HG03354 (cell line): ENCODE measurements around the gene AFF1.

ENCODE experiments used
- ATAC-seq: cut with Tn5 transposase; IDR thresholded peaks from one replicate; pipeline ENCODE4 v1.9.1; 2021; ENCODE audit warnings: mild to moderate bottlenecking; ENCODE audit not compliant: unreplicated experiment, poor library complexity, severe bottlenecking

AFF1 gene

DNA sequence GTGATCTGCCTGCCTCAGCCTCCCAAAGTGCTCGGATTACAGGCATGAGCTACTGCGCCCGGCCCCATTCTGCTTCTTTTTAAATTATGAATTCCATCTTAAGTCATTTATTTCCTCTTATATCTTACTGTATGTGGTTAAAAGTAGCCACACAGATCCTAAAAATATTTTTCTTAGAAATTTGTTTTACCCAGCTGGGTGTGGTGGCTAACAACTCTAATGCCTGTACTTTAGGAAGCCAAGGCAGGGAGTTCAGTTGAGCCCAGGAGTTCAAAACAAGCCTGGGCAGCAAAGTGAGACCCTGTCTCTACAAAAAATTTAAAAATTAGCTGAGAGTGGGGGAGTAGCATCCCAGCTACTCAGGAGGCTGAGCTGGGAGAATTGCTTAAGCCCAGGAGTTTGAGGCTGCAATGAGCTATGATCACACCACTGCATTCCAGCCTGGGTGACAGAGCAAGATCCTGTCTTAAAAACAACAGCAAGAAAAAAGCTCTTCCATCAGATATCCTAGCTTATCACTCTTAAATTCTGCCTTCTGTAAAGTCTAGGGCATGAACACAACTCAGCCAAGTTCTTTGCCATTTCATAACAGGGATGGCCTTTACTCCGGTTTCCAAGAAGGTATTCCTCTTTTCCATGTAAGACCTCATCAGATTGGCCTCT is 15.1 kb upstream of the AFF1 start:
- ATAC-seq = no peak

DNA sequence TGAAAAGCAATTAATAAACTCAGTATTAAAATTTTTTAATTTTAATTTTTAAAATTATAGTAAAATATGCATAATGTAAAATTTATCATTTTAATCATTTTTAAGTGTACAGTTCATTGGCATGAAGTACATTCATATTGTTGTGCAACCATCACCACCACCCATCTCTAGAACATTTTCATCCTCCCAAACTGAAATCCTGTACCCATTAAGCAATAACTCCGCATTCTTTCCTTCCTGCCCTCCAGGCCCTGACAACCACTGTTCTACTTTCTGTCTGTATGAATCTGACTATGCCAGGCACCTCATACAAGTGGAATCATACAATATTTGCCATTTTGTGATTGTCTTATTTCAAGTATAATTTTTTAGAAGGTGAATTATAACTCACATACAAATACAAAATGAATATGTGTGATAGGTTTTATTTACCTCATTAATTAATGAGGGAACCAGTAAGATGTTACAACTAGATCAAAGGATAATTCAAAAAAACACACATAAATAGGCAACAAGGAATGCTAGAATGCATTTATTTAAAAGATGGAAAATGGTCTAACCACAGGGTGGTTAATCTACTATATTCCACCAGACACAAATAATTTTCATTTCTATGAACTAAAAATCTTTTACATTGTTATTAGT is 13.1 kb upstream of the AFF1 start:
- ATAC-seq = no peak

DNA sequence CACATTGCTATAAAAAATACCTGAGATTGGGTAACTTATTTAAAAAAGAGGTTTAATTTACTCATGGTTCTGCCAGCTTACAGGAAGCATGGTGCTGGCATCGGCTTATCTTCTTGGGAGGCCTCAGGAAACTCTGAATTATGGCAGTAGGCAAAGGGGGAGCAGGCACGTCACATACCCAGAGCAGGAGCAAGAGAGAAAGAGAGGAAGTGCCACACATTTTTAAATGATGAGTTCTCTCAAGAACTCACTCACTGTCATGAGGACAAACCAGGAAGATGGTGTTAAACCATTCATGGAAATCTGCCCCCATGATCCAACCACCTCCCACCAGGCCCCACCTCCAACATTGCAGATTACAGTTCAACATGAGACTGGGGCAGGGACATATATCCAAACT is 10.0 kb upstream of the AFF1 start:
- ATAC-seq = no peak

GRCh38 chr4:86926435-86927086 is 8.2 kb upstream of the AFF1 start:
- ATAC-seq = no peak

DNA sequence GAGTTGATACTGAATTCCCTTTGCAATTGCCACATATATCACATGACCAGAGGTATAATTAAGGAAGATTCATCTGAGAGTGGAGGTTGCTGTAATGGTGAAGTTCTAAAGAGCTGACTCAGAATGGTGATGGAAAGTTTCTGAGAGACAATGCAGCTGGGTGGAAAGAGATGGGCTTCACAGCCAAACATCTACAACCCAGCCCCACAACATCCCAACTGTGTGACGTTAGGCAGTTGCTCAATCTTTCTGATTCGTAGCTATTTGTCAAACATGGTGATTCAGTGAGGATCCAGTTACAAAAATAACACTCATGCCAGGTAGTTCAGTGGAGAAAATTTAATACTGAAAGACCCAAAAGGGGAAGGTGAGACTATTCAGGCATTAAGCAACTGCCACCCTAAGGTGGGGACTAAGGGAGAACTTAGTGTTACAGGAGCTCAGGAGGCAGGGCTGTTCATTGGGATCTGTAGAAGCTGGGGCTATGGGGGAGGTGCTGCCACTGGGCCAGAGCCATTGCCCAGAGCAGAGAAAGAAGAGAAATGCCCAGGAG is 6.9 kb upstream of the AFF1 start:
- peak; percentile 41 for ATAC-seq

- peak; percentile 43 for ATAC-seq
Observed at GRCh38 chr4:86928400-86929255, 6.2 kb upstream of the AFF1 start.

DNA sequence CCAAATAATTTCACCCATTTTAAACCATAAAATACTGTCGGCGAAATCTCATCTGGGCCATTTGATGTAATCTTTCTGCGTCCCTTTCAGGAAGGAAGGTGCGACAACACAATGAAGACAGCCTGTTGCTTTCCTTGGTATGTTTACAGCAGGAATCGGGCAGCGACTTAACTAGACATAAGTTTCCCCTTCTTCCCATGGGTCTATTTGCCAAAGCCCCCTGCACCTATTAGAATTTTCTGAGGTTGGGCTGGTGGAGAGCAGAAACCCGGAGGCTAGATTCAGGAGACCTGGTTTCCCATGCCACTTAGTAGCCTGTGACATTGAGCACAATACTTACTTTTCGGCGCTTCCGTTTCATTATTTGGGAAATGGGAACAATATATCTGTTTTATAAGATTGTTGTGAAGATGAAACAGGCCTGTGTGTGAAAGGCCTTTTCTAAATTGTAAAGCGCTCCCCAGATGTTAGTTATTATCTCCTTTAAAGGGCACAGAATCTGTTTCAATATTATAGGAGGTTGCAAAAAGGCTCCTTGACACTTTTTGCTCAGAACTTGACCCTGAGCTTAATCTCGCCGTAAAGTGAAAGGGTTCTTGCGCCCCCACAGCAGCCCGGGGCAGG is 552 bp upstream of the AFF1 start:
- ATAC-seq = no peak

GRCh38 chr4:86935566-86935852 is 698 bp downstream of the AFF1 start:
- ATAC-seq = no peak

DNA sequence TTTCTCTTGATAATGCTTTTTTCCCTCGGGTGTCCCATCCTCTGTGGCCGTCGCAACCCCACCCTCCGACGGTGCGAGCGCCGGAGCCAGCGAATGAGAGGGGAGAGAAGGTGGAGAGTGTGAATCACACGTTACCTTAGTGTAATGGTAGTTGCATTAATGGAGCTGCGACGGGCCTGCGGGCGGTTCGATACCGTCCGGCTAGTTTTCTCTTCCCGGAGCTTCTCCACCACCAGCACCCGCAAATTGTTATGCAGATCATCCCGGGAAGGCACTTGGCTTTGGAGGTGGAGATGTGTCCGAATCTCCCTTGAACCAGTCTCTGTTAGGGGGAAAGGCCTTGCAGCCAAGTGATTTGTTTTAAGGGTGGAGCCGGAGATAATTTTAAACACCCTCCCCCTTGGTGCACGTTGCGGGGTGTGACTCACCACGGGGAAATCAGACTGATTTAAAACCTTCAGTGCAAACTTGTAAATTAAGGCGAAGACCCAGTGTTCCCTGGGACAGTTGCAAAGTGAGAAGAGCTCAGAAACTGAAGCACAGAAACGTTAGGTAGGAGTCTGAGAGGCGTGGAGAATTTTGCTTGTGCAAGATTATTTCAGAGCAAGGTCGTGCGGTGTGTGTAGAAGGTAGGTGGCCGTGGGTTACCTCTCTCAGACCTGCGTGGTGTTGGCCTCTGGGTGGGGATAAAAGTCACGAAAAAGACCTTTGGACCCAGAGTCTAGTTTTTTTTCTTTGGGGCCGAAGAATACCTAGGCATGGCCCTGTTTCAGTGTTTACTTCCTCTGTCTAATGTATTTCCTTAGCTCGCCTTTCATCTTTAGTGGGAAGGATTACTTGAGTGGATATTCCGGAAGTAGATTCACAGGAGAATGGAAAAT is 1.3 kb downstream of the AFF1 start:
- peak; percentile 41 for ATAC-seq

DNA sequence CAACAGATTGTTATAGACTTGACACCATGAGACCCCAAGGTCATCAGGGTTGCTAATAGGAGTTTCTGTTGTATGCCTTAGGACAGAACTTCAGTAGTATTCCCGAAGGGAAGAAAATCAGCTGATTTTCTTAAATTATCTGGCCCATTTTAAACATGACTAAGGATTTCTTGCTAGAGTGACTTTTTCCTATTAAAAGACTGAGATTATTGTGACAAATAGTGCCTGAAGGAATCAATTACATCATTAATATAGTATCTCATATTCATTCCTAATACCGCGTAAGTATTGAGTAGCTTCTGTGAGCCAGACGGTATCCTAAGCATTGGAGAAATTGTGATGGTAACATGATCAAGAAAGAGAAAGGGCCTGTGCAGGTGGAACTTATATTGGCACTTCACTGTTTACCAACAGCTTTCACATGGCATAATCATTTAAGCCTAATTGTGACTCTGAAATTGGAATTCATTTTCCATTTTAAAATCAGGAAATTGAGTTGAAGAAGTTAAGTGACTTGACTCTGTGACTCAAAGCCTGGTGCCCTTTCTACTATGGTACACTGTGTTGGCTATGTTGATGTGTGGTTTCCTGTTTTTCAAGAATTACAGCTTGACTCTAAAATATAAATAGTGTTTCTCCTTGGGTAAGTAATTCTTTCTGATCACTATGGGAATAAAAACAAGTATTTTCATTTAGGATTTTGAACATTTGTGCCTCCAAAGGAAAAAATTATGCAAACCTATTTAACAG is 4.1 kb downstream of the AFF1 start:
- ATAC-seq = no peak

DNA sequence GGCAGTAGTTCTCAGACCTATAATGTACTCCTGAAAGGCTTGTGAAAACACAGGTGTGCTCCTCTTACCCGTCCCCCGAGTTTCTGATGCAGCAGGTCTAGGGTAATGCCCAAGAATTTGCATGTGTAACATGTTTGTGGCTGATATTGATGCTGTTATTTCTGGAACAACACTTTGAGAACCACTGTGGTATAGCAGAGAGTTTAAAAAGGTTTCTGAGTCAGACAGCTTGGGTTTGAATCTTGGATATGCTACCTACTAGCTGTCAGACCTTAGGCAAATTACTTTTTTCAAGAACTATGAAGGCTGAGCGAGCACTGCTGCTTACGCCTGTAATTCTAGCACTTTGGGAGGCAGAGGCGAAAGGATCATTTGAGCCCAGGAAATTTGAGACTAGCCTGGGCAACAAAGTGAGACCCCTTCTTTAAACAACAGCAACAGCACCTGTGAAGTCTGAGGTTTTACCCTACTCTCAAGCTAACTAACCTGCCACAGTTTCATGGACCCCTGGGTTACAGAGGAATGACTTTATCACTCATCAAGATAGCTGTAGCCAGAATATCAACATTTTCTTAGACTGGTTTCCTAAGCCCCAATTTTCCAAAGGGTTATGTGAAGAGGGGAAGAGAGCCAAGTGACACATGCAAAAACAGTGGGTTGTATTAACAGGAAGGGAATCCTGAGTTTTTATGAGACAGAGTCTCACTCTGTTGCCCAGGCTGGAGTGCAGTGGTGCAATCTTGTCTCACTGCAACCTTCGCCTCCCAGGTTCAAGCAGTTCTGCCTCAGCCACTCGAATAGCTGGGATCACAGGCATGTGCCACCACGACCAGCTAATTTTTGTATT is 5.1 kb downstream of the AFF1 start:
- ATAC-seq = peak; percentile 63

GRCh38 chr4:86940920-86941460 is 6.2 kb downstream of the AFF1 start:
- no peak for ATAC-seq

- no peak for ATAC-seq
Observed at GRCh38 chr4:86942185-86942666, 7.4 kb downstream of the AFF1 start.

GRCh38 chr4:86944964-86945781 is 10.4 kb downstream of the AFF1 start:
- ATAC-seq = no peak

GRCh38 chr4:86946868-86947500 is 12.2 kb downstream of the AFF1 start:
- no peak for ATAC-seq
